Neuron (in vitro differentiated cells): ENCODE results near the gene MOB4.
"Not testable (repeated sequence)": the region's sequence is repeated elsewhere in the genome, so short reads cannot be mapped to it uniquely, and the experiment has no call there.

Experiments used
- H2AFZ ChIP-seq: one replicate; pipeline ENCODE4 v1.6.1; 2013; ENCODE audit warnings: low read depth, mild to moderate bottlenecking, inconsistent platforms, low read length, moderate library complexity
- H3K27me3 ChIP-seq: one replicate; pipeline ENCODE4 v1.6.1; 2013; ENCODE audit warnings: low read length; ENCODE audit not compliant: insufficient read depth
- H3K36me3 ChIP-seq: one replicate; pipeline ENCODE4 v1.6.1; 2013; ENCODE audit warnings: low read length; ENCODE audit not compliant: insufficient read depth
- H3K4me1 ChIP-seq: one replicate; pipeline ENCODE4 v1.6.1; 2013; ENCODE audit warnings: low read length; ENCODE audit not compliant: insufficient read depth
- H3K4me3 ChIP-seq: 2 replicates; pipeline ENCODE4 v1.5.1; 2013; ENCODE audit warnings: mild to moderate bottlenecking, low read length, moderate library complexity
- H3K9me3 ChIP-seq: one replicate; pipeline ENCODE4 v1.6.1; 2013; ENCODE audit warnings: low read length

MOB4 gene

GRCh38 chr2:197539734-197540133 lies 23.9 kb downstream of the MOB4 start:
- Histone ChIP-seq H3K4me1 (no peaks in the 10 kb centered on the region), H3K9me3 (no peaks in the 10 kb centered on the region), H3K27me3 (no peaks in the 10 kb centered on the region), H2AFZ (no peak overlapping the region), H3K4me3 (no peak overlapping the region), H3K36me3 (peaks cover 70% of the 10 kb centered on the region)

- Histone ChIP-seq H3K27me3 (no peaks in the 10 kb centered on the region), H3K9me3 (no peaks in the 10 kb centered on the region), H3K4me3 (no peak overlapping the region), H2AFZ (no peak overlapping the region), H3K4me1 (no peaks in the 10 kb centered on the region), H3K36me3 (peaks cover 64% of the 10 kb centered on the region)
These were observed 27.3 kb downstream of the MOB4 start for GRCh38 chr2:197543206-197543605.

- no peak overlapping the region for H3K4me3 ChIP-seq
- H3K4me1 ChIP-seq: no peaks in the 10 kb centered on the region
- H3K27me3 ChIP-seq: no peaks in the 10 kb centered on the region
- H3K9me3 ChIP-seq: no peaks in the 10 kb centered on the region
- H2AFZ ChIP-seq: no peak overlapping the region
- peaks cover 65% of the 10 kb centered on the region for H3K36me3 ChIP-seq
These were observed 31.5 kb downstream of the MOB4 start for GRCh38 chr2:197547163-197547900.

- Histone ChIP-seq H3K36me3 (peaks cover 66% of the 10 kb centered on the region), H3K4me1 (no peaks in the 10 kb centered on the region)
These were observed 32.7 kb downstream of the MOB4 start for GRCh38 chr2:197548582-197548981.

GRCh38 chr2:197551260-197551659 lies 35.4 kb downstream of the MOB4 start:
- not testable (repeated sequence) for H3K4me1 ChIP-seq, H2AFZ ChIP-seq, H3K27me3 ChIP-seq, H3K9me3 ChIP-seq, H3K4me3 ChIP-seq
- peaks cover 67% of the 10 kb centered on the region for H3K36me3 ChIP-seq

More at GRCh38 chr2:197548582-197548981, 32.7 kb downstream of the MOB4 start:
- Histone ChIP-seq H3K4me3 (no peak overlapping the region), H3K27me3 (no peaks in the 10 kb centered on the region), H3K9me3 (no peaks in the 10 kb centered on the region), H2AFZ (no peak overlapping the region)

GRCh38 chr2:197555467-197555866 lies 39.6 kb downstream of the MOB4 start:
- Histone ChIP-seq H3K36me3 (peaks cover 55% of the 10 kb centered on the region), H2AFZ (no peak overlapping the region), H3K9me3 (no peaks in the 10 kb centered on the region), H3K27me3 (no peaks in the 10 kb centered on the region), H3K4me3 (no peak overlapping the region), H3K4me1 (no peaks in the 10 kb centered on the region)

- H2AFZ ChIP-seq: no peak overlapping the region
- H3K4me3 ChIP-seq: no peak overlapping the region
- H3K4me1 ChIP-seq: no peaks in the 10 kb centered on the region
- H3K27me3 ChIP-seq: no peaks in the 10 kb centered on the region
- peaks cover 49% of the 10 kb centered on the region for H3K36me3 ChIP-seq
- no peaks in the 10 kb centered on the region for H3K9me3 ChIP-seq
These were observed 40.6 kb downstream of the MOB4 start for GRCh38 chr2:197556456-197556855.

GRCh38 chr2:197558393-197558792 lies 42.5 kb downstream of the MOB4 start:
- Histone ChIP-seq H2AFZ (no peak overlapping the region), H3K4me1 (no peaks in the 10 kb centered on the region), H3K36me3 (peaks cover 34% of the 10 kb centered on the region), H3K4me3 (no peak overlapping the region), H3K27me3 (no peaks in the 10 kb centered on the region), H3K9me3 (no peaks in the 10 kb centered on the region)

GRCh38 chr2:197559681-197560080 lies 43.8 kb downstream of the MOB4 start:
- no peaks in the 10 kb centered on the region for H3K9me3 ChIP-seq
- H3K36me3 ChIP-seq: peaks cover 22% of the 10 kb centered on the region
- no peak overlapping the region for H2AFZ ChIP-seq
- H3K4me3 ChIP-seq: no peak overlapping the region
- no peaks in the 10 kb centered on the region for H3K4me1 ChIP-seq
- no peaks in the 10 kb centered on the region for H3K27me3 ChIP-seq

GRCh38 chr2:197560146-197560665 lies 44.3 kb downstream of the MOB4 start:
- H3K36me3 ChIP-seq: peaks cover 17% of the 10 kb centered on the region
- H3K4me3 ChIP-seq: no peak overlapping the region
- no peaks in the 10 kb centered on the region for H3K4me1 ChIP-seq
- H3K27me3 ChIP-seq: no peaks in the 10 kb centered on the region
- H3K9me3 ChIP-seq: no peaks in the 10 kb centered on the region
- no peak overlapping the region for H2AFZ ChIP-seq

- Histone ChIP-seq H3K36me3 (peaks cover 2% of the 10 kb centered on the region), H3K9me3 (peaks cover 13% of the 10 kb centered on the region), H2AFZ (no peak overlapping the region), H3K27me3 (no peaks in the 10 kb centered on the region), H3K4me3 (no peak overlapping the region), H3K4me1 (no peaks in the 10 kb centered on the region)
These were observed 55.9 kb downstream of the MOB4 start for GRCh38 chr2:197571627-197572271.

GRCh38 chr2:197573608-197574007 lies 57.7 kb downstream of the MOB4 start:
- Histone ChIP-seq H3K9me3 (peaks cover 13% of the 10 kb centered on the region), H3K4me1 (no peaks in the 10 kb centered on the region), H2AFZ (no peak overlapping the region), H3K4me3 (no peak overlapping the region), H3K36me3 (peaks cover 2% of the 10 kb centered on the region), H3K27me3 (no peaks in the 10 kb centered on the region)

GRCh38 chr2:197575987-197576386 lies 60.1 kb downstream of the MOB4 start:
- H3K27me3 ChIP-seq: no peaks in the 10 kb centered on the region
- H3K4me3 ChIP-seq: no peak overlapping the region
- no peaks in the 10 kb centered on the region for H3K4me1 ChIP-seq
- H3K9me3 ChIP-seq: peaks cover 13% of the 10 kb centered on the region
- peaks cover 2% of the 10 kb centered on the region for H3K36me3 ChIP-seq
- H2AFZ ChIP-seq: no peak overlapping the region
